ENCODE measurements around the gene MCM9.
"Not testable (repeated sequence)": the region's sequence is repeated elsewhere in the genome, so short reads cannot be mapped to it uniquely, and the experiment has no call there.

MCM9 gene

GRCh38 chr6:118893064-118893806 lies 41.7 kb downstream of the MCM9 start:
- DNase-seq, result peak; percentile 50

- DNase-seq, result no peak
Measured at GRCh38 chr6:118892355-118892991, 42.5 kb downstream of the MCM9 start.

- DNase-seq, result no peak
Measured at GRCh38 chr6:118890997-118891790, 43.8 kb downstream of the MCM9 start.

- DNase-seq, result no peak
Measured at GRCh38 chr6:118889163-118889562, 45.8 kb downstream of the MCM9 start.

- DNase-seq, result no peak
Measured at GRCh38 chr6:118886641-118887040, 48.3 kb downstream of the MCM9 start.

- DNase-seq, result no peak
Measured at GRCh38 chr6:118882314-118882905, 52.5 kb downstream of the MCM9 start.

- DNase-seq, result no peak
Measured at GRCh38 chr6:118881440-118882313, 53.3 kb downstream of the MCM9 start.

- DNase-seq, result no peak
Measured at GRCh38 chr6:118877806-118878205, 57.2 kb downstream of the MCM9 start.

GRCh38 chr6:118876814-118877213 lies 58.1 kb downstream of the MCM9 start:
- DNase-seq, result peak; percentile 50

GRCh38 chr6:118876198-118876597 lies 58.8 kb downstream of the MCM9 start:
- peak; percentile 7 for DNase-seq

GRCh38 chr6:118875672-118876071 lies 59.3 kb downstream of the MCM9 start:
- no peak for DNase-seq

GRCh38 chr6:118873239-118873638 lies 61.7 kb downstream of the MCM9 start:
- no peak for DNase-seq

- no peak for DNase-seq
Measured at GRCh38 chr6:118872726-118873125, 62.2 kb downstream of the MCM9 start.

- DNase-seq, result no peak
Measured at GRCh38 chr6:118872318-118872717, 62.6 kb downstream of the MCM9 start.

GRCh38 chr6:118871331-118871730 lies 63.6 kb downstream of the MCM9 start:
- no peak for DNase-seq

- DNase-seq, result no peak
Measured at GRCh38 chr6:118869894-118870589, 64.9 kb downstream of the MCM9 start.

- DNase-seq, result no peak
Measured at GRCh38 chr6:118869350-118869749, 65.6 kb downstream of the MCM9 start.

- not testable (repeated sequence) for DNase-seq
Measured at GRCh38 chr6:118868901-118869300, 66.1 kb downstream of the MCM9 start.

- DNase-seq, result no peak
Measured at GRCh38 chr6:118867181-118867580, 67.8 kb downstream of the MCM9 start.

- DNase-seq, result no peak
Measured at GRCh38 chr6:118865100-118865391, 69.9 kb downstream of the MCM9 start.

- no peak for DNase-seq
Measured at GRCh38 chr6:118864341-118865099, 70.4 kb downstream of the MCM9 start.

All from amniotic stem cell (primary cell).